HepG2 (cell line): ENCODE measurements around the gene EPHX1. TPM values are rescaled to one million over a fixed set of nuclear protein-coding genes. Genes with fewer than 3 reads are reported as not detected.

Experiments
- ATRX ChIP-seq: sonication (generic); formaldehyde crosslinking; IDR thresholded peaks from 2 replicates; pipeline ENCODE4 v1.4.0; 2020; ENCODE audit warnings: missing genetic modification reagents, borderline replicate concordance
- BORCS8-MEF2B ChIP-seq: sonication (generic); formaldehyde crosslinking; IDR thresholded peaks from 2 replicates; pipeline ENCODE4 v1.8.0; 2022; ENCODE audit warnings: mild to moderate bottlenecking, missing genetic modification reagents
- CCDC6 ChIP-seq: sonication (generic); formaldehyde crosslinking; IDR thresholded peaks from 2 replicates; pipeline ENCODE4 v1.8.1; 2022; ENCODE audit warnings: mild to moderate bottlenecking, missing genetic modification reagents, moderate library complexity
- HCFC1 ChIP-seq: fragments of 150-350 bp; IDR thresholded peaks from 2 replicates; pipeline ENCODE4 v1.6.1; 2014; ENCODE audit warnings: low read depth, low read length
- HNF4G ChIP-seq, 2 experiments: sonication (generic) in 1 of 2; formaldehyde crosslinking in 1 of 2; IDR thresholded peaks; 2 replicates each; pipeline versions ENCODE4 v1.4.0 to v1.6.1; 2011 to 2020; ENCODE audit warnings: borderline replicate concordance in 2 of 2, low read depth in 2 of 2, mild to moderate bottlenecking in 2 of 2, low read length in 1 of 2, missing genetic modification reagents in 1 of 2, moderate library complexity in 1 of 2
- HOXA3 ChIP-seq: sonication (generic); formaldehyde crosslinking; IDR thresholded peaks from 2 replicates; pipeline ENCODE4 v1.5.0; 2020; ENCODE audit warnings: missing genetic modification reagents
- MYNN ChIP-seq: sonication (generic); formaldehyde crosslinking; IDR thresholded peaks from 2 replicates; pipeline ENCODE4 v1.4.0; 2020; ENCODE audit warnings: mild to moderate bottlenecking, low read depth, missing genetic modification reagents
- PPARG ChIP-seq: conservative IDR thresholded peaks from 2 replicates; pipeline ENCODE4 v1.6.1; 2016; ENCODE audit warnings: missing biosample characterization, missing genetic modification reagents
- SALL1 ChIP-seq: sonication (generic); formaldehyde crosslinking; IDR thresholded peaks from 2 replicates; pipeline ENCODE4 v1.8.0; 2022; ENCODE audit warnings: mild to moderate bottlenecking, missing genetic modification reagents
- ZFAT ChIP-seq: sonication (generic); formaldehyde crosslinking; conservative IDR thresholded peaks from 2 replicates; pipeline ENCODE4 v1.8.1; 2023; ENCODE audit warnings: missing genetic modification reagents, inconsistent platforms
- ZFP41 ChIP-seq: sonication (generic); formaldehyde crosslinking; IDR thresholded peaks from 2 replicates; pipeline ENCODE4 v1.4.0; 2020; ENCODE audit warnings: mild to moderate bottlenecking, missing genetic modification reagents, borderline replicate concordance
- ZMAT3 ChIP-seq: sonication (generic); formaldehyde crosslinking; conservative IDR thresholded peaks from 2 replicates; pipeline ENCODE4 v1.7.0; 2021; ENCODE audit warnings: missing genetic modification reagents
- ZNF33B ChIP-seq: sonication (generic); formaldehyde crosslinking; IDR thresholded peaks from 2 replicates; pipeline ENCODE4 v1.5.1; 2020; ENCODE audit warnings: mild to moderate bottlenecking, missing genetic modification reagents
- ZNF879 ChIP-seq: sonication (generic); formaldehyde crosslinking; IDR thresholded peaks from 2 replicates; pipeline ENCODE4 v1.8.1; 2023; ENCODE audit warnings: missing genetic modification reagents
- polyA plus RNA-seq, 8 experiments: library from polyadenylated mRNA; depleted of rRNA in 3 of 8; stranded (reverse) in 7 of 8; unstranded in 1 of 8; fragments of >200 nt; fragmentation: Illumina TruSeq in 4 of 8; extraction: Trizol in 4 of 8; gene quantifications; 2 replicates each; pipeline versions ENCODE4 v1.2.1 to v1.2.3, GENCODE V29; 2011 to 2016; ENCODE audit warnings: low read depth in 4 of 8, missing spikeins in 1 of 8, mixed read lengths in 1 of 8; ENCODE audit not compliant: insufficient read depth in 1 of 8
- total RNA-seq, 5 experiments: library from RNA; depleted of rRNA; stranded (reverse); fragments of >200 nt; fragmentation: Illumina TruSeq; extraction: Trizol; gene quantifications; 2 replicates each; pipeline ENCODE4 v1.2.3, GENCODE V29; 2016; ENCODE audit warnings: low read depth in 1 of 5
- TF ChIP-seq, protein P1 (sequence below): sonication (generic); formaldehyde crosslinking; IDR thresholded peaks from 2 replicates; pipeline ENCODE4 v1.4.0; 2020; ENCODE audit warnings: missing genetic modification reagents
- TF ChIP-seq, protein P2 (sequence below): sonication (generic); formaldehyde crosslinking; IDR thresholded peaks from 2 replicates; pipeline ENCODE4 v1.4.0; 2020; ENCODE audit warnings: mild to moderate bottlenecking, missing genetic modification reagents
- TF ChIP-seq, protein P3 (sequence below): fragments of 450-650 bp; IDR thresholded peaks from 2 replicates; pipeline ENCODE4 v1.6.1; 2017
- TF ChIP-seq, protein P4 (sequence below): sonication (generic); formaldehyde crosslinking; IDR thresholded peaks from 2 replicates; pipeline ENCODE4 v1.8.1; 2022; ENCODE audit warnings: low read depth, mild to moderate bottlenecking, missing genetic modification reagents
- TF ChIP-seq, protein P5 (sequence below): sonication (generic); formaldehyde crosslinking; IDR thresholded peaks from 2 replicates; pipeline ENCODE4 v1.5.0; 2020; ENCODE audit warnings: mild to moderate bottlenecking, missing genetic modification reagents, moderate library complexity
- TF ChIP-seq, protein P6 (sequence below): IDR thresholded peaks from 2 replicates; pipeline ENCODE4 v1.6.1; 2016; ENCODE audit warnings: missing compliant biosample characterization, missing genetic modification reagents, borderline replicate concordance

The EPHX1 gene
- total and polyA plus RNA-seq, 2 of the 13 experiments (the other 11 are each of a cell fraction or from before 2014, with no cell fraction given), result 27.7 to 36.5 TPM

DNA sequence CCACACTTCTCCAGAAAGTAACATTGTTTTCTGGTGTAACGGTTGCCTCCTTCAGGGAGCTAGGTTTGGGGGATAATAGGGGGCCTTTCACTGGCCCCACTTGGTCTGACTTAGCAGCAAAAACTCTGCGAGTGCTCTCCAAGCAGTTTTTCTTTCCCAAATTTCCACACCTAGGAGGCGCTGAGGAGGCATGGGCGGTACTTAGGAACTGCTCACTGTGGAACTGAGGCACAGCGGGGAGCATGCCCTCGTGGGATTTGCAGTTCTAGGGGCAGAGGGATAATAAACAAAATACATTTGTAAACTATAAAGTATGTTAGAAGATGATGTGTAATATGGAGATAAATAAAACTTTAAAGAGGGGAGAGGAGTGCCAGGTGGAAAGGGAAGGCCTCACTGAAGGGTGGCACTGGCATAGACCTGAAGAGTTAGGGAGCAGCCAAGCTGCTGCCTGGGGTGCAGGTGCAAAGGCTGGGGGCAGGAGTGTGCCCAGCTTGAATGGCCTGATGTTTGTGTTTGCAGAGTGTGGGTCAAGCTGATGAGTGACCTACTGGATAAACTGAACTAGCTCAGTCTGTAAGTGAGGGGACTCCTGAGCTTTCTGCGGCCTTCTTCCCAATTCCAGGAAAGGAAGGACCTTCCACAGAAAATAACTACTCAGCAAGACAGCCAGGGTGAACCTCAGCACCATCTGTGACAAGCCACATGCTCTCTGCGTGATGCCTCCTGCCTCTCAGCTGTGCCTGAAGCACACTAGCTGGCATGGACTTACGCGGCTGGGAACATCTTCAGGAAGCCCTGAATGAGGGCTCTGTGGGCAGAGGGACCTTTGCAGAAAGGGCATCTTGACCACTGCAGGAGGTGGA, 1.9 kb downstream of the EPHX1 start (continued):
- TF ChIP-seq, protein P1, sequence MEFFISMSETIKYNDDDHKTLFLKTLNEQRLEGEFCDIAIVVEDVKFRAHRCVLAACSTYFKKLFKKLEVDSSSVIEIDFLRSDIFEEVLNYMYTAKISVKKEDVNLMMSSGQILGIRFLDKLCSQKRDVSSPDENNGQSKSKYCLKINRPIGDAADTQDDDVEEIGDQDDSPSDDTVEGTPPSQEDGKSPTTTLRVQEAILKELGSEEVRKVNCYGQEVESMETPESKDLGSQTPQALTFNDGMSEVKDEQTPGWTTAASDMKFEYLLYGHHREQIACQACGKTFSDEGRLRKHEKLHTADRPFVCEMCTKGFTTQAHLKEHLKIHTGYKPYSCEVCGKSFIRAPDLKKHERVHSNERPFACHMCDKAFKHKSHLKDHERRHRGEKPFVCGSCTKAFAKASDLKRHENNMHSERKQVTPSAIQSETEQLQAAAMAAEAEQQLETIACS (CRISPR knock-in tag), result no peak
- TF ChIP-seq, protein P2, sequence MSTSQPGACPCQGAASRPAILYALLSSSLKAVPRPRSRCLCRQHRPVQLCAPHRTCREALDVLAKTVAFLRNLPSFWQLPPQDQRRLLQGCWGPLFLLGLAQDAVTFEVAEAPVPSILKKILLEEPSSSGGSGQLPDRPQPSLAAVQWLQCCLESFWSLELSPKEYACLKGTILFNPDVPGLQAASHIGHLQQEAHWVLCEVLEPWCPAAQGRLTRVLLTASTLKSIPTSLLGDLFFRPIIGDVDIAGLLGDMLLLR (CRISPR knock-in tag), result no peak
- TF ChIP-seq BORCS8-MEF2B (CRISPR knock-in tag) (no peak), ZMAT3 (CRISPR knock-in tag) (no peak), ZFAT (no peak), PPARG (CRISPR knock-in tag) (no peak), ZNF879 (no peak), ATRX (CRISPR knock-in tag) (no peak), HOXA3 (CRISPR knock-in tag) (no peak), ZNF33B (CRISPR knock-in tag) (no peak), CCDC6 (CRISPR knock-in tag) (no peak), HNF4G (IDR thresholded peaks at IDR 0.05; ENCODE audit: borderline replicate concordance, low read depth, low read length) (no peak), HNF4G (CRISPR knock-in tag; IDR thresholded peaks at IDR 0.05; ENCODE audit: borderline replicate concordance, low read depth) (no peak), HCFC1 (no peak), ZFP41 (CRISPR knock-in tag) (no peak), MYNN (CRISPR knock-in tag) (no peak), SALL1 (no peak)
- TF ChIP-seq, protein P3, sequence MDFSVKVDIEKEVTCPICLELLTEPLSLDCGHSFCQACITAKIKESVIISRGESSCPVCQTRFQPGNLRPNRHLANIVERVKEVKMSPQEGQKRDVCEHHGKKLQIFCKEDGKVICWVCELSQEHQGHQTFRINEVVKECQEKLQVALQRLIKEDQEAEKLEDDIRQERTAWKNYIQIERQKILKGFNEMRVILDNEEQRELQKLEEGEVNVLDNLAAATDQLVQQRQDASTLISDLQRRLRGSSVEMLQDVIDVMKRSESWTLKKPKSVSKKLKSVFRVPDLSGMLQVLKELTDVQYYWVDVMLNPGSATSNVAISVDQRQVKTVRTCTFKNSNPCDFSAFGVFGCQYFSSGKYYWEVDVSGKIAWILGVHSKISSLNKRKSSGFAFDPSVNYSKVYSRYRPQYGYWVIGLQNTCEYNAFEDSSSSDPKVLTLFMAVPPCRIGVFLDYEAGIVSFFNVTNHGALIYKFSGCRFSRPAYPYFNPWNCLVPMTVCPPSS, result no peak
- TF ChIP-seq, protein P4, sequence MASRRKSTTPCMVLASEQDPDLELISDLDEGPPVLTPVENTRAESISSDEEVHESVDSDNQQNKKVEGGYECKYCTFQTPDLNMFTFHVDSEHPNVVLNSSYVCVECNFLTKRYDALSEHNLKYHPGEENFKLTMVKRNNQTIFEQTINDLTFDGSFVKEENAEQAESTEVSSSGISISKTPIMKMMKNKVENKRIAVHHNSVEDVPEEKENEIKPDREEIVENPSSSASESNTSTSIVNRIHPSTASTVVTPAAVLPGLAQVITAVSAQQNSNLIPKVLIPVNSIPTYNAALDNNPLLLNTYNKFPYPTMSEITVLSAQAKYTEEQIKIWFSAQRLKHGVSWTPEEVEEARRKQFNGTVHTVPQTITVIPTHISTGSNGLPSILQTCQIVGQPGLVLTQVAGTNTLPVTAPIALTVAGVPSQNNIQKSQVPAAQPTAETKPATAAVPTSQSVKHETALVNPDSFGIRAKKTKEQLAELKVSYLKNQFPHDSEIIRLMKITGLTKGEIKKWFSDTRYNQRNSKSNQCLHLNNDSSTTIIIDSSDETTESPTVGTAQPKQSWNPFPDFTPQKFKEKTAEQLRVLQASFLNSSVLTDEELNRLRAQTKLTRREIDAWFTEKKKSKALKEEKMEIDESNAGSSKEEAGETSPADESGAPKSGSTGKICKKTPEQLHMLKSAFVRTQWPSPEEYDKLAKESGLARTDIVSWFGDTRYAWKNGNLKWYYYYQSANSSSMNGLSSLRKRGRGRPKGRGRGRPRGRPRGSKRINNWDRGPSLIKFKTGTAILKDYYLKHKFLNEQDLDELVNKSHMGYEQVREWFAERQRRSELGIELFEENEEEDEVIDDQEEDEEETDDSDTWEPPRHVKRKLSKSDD, result 0 out of 2 replicates have a peak, but pooled peaks have one; percentile 30
- TF ChIP-seq, protein P5, sequence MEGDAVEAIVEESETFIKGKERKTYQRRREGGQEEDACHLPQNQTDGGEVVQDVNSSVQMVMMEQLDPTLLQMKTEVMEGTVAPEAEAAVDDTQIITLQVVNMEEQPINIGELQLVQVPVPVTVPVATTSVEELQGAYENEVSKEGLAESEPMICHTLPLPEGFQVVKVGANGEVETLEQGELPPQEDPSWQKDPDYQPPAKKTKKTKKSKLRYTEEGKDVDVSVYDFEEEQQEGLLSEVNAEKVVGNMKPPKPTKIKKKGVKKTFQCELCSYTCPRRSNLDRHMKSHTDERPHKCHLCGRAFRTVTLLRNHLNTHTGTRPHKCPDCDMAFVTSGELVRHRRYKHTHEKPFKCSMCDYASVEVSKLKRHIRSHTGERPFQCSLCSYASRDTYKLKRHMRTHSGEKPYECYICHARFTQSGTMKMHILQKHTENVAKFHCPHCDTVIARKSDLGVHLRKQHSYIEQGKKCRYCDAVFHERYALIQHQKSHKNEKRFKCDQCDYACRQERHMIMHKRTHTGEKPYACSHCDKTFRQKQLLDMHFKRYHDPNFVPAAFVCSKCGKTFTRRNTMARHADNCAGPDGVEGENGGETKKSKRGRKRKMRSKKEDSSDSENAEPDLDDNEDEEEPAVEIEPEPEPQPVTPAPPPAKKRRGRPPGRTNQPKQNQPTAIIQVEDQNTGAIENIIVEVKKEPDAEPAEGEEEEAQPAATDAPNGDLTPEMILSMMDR (CRISPR knock-in tag), result peak; percentile 66
- TF ChIP-seq, protein P6, sequence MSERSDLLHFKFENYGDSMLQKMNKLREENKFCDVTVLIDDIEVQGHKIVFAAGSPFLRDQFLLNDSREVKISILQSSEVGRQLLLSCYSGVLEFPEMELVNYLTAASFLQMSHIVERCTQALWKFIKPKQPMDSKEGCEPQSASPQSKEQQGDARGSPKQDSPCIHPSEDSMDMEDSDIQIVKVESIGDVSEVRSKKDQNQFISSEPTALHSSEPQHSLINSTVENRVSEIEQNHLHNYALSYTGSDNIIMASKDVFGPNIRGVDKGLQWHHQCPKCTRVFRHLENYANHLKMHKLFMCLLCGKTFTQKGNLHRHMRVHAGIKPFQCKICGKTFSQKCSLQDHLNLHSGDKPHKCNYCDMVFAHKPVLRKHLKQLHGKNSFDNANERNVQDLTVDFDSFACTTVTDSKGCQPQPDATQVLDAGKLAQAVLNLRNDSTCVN (CRISPR knock-in tag), result 0 out of 2 replicates have a peak, but pooled peaks have one; percentile 22
